Suppressor macrophage treated with lipopolysaccharide for 4 hours (primary cell): ENCODE measurements around the gene PHF14.

Experiments
- DNase-seq: peaks from one replicate; pipeline ENCODE4 v3.0.0-alpha.2; 2020

The PHF14 gene

GRCh38 chr7:11120068-11120664 lies 146.5 kb downstream of the PHF14 start:
- DNase-seq = no peak

DNA sequence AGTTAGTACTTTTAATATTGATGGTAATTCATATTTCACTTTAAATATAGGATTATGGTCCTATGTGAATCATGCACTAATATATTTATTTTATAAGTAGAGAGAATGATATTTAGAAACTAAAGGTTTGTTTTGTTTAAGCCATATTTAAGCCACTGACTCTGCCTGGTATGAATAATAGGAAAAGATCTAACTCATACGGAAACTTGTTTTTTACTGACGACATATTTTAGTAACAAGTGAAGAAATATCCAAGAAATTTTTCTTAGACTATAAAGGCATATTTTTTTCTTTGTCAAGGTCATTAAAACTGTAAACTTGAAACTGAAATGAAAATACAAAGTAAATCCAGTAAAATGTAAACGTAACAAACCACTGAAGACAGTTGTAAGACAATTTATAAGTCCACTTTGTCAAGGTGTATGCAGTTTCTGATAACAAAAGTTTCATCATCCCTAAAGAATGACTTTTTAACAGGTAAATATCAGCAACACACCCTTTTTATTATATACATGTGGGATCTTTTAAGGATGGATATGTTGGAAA lies 147.1 kb downstream of the PHF14 start:
- no peak for DNase-seq

DNA sequence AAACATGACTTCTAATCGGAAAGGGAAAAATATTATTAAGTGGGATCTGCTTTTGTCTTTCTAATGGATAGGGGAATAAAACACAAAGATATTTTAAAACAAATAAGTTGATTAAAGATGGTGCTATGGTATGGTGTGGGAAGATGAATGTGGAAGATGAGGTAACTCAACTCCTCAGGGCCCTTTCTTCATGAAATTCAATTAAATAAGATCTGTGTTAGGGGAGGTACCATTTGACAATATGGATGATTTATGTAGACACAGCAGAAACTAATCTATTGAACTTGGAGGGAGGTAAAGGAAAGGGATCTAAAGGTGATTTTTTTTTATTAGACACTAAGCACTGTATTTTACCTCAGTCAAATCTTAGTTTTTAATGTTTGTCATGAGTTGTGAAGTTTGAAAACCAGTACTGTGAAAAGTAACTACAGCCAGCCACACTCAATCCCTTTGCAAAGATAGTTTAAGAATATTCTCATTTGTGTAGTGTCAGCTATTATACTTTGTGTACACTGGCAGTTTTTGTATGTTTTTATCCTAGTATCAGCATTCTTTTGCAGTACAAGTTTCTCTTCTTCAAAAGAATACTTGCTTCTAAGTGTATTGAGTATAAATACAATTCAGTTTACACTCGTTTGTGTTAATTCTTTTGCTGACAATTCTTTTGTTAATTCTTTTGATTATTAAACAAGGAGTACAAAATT lies 151.3 kb downstream of the PHF14 start:
- no peak for DNase-seq

DNA sequence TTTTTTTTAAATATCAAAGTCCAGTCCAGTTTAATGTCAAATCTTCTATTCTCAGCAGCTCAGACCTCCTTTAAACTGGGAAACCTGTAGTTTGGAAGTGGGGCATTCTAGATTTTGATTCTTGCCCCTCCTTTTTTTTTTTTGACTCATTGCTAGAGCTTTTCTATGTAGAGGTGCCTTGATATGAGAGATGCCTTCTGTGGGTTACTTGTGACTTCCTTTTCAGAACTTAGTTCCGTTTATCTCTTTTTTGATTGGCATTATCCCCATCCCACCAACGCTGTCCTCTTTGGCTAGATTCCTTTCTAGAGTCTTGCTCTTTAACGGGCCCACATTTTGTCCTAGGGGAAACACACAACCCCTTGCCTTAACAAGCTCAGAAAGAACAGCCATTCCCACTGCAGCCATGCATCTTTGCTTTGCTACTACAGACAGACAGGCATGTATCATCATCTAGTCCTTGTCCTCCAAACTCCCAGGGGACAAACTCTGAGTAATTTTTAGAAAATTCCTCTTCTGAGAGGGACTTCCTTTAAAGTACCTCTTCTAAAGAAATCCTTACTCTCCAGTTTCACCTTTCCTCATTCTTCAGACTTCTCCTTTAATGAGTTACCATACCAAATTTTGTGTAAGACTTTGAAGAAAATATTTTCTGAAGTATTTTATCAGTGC lies 153.6 kb downstream of the PHF14 start:
- DNase-seq = no peak

- no peak for DNase-seq
Measured at GRCh38 chr7:11127988-11128387, 154.3 kb downstream of the PHF14 start.

DNA sequence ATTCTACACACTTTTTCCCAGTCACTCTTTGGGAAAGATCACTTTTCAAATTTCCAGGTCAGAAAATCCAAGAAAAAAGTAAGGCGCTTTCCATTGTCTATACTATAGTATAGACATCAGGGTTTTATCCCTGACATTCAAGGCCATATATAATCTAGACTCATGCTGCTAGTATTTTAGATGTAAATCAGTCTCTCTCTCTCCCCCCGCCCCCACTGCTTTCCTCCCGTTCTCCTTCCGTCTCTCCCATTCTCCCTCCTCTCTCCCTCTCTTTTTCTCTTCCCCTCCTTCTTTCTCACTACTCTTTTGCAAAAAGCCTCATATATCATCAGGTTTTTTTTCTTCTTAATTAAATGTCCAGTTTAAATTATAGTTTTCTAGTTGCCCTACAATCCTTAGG lies 154.8 kb downstream of the PHF14 start:
- DNase-seq = no peak

DNA sequence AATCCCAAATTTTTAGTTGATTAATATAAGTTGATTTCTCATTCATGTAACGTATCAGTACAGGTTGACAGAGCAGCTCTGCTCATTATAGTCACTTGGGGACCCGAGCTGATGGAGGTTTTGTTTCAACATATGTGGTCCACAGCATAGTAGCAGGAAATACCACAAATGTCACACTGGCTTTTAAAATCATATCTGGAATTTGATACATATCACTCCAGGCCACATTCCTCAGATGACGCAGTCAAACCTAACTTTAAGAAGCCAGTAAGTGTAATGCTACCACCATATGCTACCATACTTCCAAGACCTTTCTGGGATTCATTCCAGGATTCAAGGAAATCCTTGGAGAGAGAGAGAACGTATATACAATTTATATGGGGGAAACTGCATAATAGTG lies 156.3 kb downstream of the PHF14 start:
- DNase-seq = no peak

DNA sequence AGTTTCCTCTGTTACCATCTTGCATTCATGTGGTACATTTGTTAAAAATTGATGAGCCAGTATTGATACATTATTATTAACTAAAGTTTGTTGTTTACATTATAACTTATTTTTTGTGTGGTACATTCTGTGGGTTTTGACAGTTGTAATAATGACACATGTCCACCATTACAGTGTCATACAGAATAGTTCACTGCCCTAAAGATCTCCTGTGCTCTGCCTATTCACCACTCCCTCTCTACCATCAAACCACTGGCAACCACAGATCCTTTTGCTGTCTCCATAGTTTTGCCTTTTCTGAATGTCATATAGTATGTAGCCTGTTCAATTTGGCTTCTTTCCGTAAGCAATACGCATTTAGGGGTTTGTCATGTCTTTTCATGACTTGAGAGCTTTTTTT lies 156.9 kb downstream of the PHF14 start:
- DNase-seq = no peak

GRCh38 chr7:11133436-11133959 lies 159.8 kb downstream of the PHF14 start:
- no peak for DNase-seq

DNA sequence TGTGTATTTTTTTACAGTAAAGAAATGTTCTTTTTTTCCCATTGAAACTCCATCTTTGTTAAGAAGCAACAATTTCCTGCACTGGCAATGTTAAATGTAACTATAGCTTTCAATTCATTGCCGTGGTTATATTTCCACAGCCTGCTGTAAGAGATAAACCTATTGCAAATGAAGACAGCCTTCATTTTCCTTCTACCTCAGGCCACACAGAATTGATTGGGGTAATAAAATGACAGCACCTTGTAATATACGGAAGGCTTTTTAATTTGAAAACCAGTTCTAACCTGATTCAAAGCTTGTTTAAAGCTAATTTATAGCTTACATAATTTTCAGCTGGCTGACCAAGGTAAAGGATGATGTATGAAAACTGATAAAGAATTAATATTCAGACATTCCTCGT lies 161.9 kb downstream of the PHF14 start:
- DNase-seq = no peak

- DNase-seq = no peak
Measured at GRCh38 chr7:11141541-11141940, 167.9 kb downstream of the PHF14 start.

- DNase-seq = no peak
Measured at GRCh38 chr7:11153694-11154093, 180.0 kb downstream of the PHF14 start.

GRCh38 chr7:11155883-11156282 lies 182.2 kb downstream of the PHF14 start:
- no peak for DNase-seq

- DNase-seq = no peak
Measured at GRCh38 chr7:11161499-11161898, 187.8 kb downstream of the PHF14 start.

GRCh38 chr7:11163220-11163619 lies 189.5 kb downstream of the PHF14 start:
- DNase-seq = no peak

DNA sequence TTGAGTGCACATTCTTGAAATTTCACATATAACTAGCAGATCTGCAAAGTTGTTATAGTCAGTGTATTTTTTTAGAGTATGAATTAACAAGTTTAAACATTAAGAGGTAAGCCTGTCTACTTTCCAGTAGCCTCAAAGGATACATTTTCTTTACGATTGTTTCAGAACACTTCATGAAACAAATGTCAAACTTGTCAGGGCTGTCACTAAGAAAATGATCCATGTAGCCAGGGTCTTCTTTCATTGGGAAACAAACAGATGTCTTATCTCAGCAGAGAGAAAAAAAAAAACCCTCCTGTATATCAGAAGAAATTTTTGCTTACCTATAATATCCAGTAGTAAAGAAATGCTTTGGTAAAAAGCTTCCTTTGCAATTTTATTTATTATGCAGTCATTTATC lies 192.4 kb downstream of the PHF14 start:
- DNase-seq = no peak

DNA sequence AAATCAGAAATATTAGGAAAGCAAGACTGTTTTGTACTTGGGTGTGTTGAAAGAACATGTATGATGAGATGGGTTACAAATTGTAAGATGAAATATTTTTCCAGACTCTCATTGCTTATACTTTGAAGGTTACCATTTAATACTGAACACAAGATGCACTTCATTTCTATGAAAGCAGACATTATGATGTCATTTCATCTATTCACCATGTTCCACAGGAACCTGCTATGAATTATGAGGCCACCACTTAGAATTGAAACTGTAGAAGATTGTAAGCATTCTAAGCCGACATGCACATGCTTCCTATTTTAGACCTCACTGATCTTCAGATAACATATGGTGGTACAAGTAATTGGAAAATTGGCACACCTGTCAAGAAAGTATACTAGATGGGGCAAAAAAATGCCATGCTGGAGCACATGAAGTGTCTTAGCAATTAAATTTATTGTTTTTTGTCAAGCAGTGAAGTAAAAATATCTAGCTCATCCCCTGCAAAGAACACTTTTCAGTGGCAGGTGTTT lies 195.0 kb downstream of the PHF14 start:
- DNase-seq = no peak

DNA sequence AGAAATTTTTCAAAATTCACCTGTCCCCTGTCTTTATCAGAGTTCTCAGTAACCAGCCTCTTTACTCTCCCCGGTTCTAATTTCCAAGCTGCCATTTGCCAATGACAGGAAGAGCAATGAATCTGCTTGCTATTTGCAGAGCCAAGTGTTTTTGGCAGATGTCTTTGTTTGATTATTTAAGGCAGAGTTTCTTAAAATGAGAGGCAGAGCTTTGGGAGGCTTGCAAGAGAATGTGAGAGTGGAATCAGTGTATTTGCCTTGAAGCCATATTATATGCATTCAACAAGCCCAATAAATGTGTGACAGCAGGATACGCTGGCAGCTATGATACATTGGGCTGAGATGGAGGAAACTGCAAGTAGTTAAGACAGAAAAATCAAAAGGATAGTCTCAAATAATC lies 196.5 kb downstream of the PHF14 start:
- DNase-seq = no peak

GRCh38 chr7:11170863-11171568 lies 197.3 kb downstream of the PHF14 start:
- DNase-seq = peak; percentile 59

GRCh38 chr7:11171569-11172192 lies 198.0 kb downstream of the PHF14 start:
- no peak for DNase-seq

GRCh38 chr7:11172835-11173234 lies 199.2 kb downstream of the PHF14 start:
- DNase-seq = no peak

- DNase-seq = peak; percentile 45
Measured at GRCh38 chr7:11175371-11175770, 201.7 kb downstream of the PHF14 start.
